GM06990 (cell line): ENCODE measurements around the gene AP2B1.

Experiments
- DNase-seq: peaks from one replicate; pipeline ENCODE4 v3.0.0-alpha.2; 2011; ENCODE audit not compliant: insufficient read length; ENCODE audit errors: extremely low read depth
- H3K27me3 ChIP-seq: replicated peaks from 2 replicates; pipeline ENCODE4 v1.6.0; 2011; ENCODE audit warnings: low read length; ENCODE audit not compliant: control insufficient read depth, insufficient read depth
- H3K36me3 ChIP-seq: 2 replicates; pipeline ENCODE4 v1.5.1; 2011; ENCODE audit warnings: low read length; ENCODE audit not compliant: control insufficient read depth, insufficient read depth
- H3K4me3 ChIP-seq: replicated peaks from 2 replicates; pipeline ENCODE4 v1.5.1; 2011; ENCODE audit warnings: low read depth, mild to moderate bottlenecking, control low read depth, low read length
- TF ChIP-seq, protein P1 (sequence below): IDR thresholded peaks from 2 replicates; pipeline ENCODE4 v1.5.1; 2011; ENCODE audit warnings: low read length, control low read depth, mild to moderate bottlenecking, inconsistent platforms; ENCODE audit not compliant: insufficient read depth, poor library complexity, severe bottlenecking

Gene AP2B1

DNA sequence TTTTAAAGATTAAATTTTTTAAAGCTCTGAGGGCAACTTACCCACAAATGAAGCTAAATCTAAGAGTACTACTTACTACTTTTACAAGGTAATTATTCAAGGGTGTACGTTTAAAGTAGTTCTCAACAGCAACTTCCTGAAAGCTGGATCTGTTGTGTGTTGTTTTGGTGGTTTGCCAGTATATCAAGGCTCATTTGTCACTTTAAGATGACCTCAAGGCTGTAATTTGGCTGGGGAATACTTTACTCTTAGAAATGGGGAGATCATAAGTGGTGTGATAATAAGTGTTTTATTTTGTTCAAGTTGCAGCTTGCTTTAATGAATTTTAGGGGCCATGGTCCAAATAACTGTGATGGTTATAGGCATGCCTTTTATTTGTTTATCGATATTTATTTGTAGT lies 30.4 kb downstream of the AP2B1 start:
- no peaks in the 10 kb centered on the region for H3K27me3 ChIP-seq
- DNase-seq = no peak
- H3K4me3 ChIP-seq = no peak overlapping the region
- TF ChIP-seq, protein P1, sequence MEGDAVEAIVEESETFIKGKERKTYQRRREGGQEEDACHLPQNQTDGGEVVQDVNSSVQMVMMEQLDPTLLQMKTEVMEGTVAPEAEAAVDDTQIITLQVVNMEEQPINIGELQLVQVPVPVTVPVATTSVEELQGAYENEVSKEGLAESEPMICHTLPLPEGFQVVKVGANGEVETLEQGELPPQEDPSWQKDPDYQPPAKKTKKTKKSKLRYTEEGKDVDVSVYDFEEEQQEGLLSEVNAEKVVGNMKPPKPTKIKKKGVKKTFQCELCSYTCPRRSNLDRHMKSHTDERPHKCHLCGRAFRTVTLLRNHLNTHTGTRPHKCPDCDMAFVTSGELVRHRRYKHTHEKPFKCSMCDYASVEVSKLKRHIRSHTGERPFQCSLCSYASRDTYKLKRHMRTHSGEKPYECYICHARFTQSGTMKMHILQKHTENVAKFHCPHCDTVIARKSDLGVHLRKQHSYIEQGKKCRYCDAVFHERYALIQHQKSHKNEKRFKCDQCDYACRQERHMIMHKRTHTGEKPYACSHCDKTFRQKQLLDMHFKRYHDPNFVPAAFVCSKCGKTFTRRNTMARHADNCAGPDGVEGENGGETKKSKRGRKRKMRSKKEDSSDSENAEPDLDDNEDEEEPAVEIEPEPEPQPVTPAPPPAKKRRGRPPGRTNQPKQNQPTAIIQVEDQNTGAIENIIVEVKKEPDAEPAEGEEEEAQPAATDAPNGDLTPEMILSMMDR = no peak
- H3K36me3 ChIP-seq = no peaks in the 10 kb centered on the region; the same call in none of the 2 replicates

DNA sequence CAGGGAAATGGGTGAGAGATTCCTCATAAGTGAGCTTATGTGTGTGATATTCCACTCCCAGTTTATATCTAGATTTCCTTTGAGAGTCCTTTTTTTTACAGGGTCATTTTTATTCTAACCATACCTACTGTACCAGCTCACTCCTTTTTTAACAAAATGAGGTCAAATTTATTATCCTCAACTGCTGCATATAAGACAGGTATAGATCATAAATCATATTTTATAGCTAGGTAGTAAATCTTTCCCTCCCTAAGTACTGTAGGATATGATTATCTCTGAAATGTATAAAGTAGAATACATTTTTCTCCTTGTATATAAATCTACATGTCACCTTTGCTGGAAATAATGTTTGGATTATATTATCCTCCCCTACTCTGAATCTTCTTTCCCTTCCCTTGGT lies 31.5 kb downstream of the AP2B1 start:
- no peak for DNase-seq
- Histone ChIP-seq H3K27me3 (no peaks in the 10 kb centered on the region), H3K4me3 (no peak overlapping the region), H3K36me3 (no peaks in the 10 kb centered on the region; the same call in none of the 2 replicates)
- TF ChIP-seq, protein P1 = no peak

DNA sequence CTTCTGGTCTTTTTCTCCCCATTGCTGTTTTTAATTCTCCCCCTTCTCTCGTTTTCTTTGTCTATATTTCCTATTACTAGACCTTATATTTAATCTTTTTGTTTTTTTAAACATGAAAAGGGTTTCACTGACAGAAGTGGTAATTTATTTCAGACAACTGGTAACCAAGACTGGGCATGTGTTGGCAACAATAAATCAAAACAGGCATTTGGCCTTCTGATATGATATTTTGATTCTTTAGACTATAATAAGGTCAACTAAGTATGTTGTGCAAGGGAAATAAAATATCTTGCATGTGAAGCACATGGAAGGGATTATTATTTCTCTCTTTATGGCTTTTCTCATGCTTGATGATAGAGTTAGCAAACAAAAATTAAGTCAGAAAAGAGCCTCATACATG lies 34.6 kb downstream of the AP2B1 start:
- TF ChIP-seq, protein P1 = no peak
- H3K27me3 ChIP-seq = no peaks in the 10 kb centered on the region
- H3K4me3 ChIP-seq = no peak overlapping the region
- no peak for DNase-seq
- peaks cover 3% of the 10 kb centered on the region for H3K36me3 ChIP-seq

DNA sequence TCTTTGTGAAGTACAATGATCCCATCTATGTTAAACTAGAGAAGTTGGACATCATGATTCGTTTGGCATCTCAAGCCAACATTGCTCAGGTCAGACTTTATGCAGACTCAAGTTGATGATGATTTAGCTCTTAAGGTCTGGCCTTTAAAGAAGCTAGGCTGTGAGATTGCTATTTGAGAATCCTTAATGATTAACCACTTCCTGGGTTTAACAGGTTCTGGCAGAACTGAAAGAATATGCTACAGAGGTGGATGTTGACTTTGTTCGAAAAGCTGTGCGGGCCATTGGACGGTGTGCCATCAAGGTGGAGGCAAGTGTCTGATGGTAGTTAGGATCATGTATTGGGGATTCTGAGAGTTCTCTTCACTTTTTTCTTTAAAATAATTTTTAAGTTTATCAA lies 40.3 kb downstream of the AP2B1 start:
- DNase-seq = no peak
- TF ChIP-seq, protein P1 = no peak
- H3K36me3 ChIP-seq = peaks cover 5% of the 10 kb centered on the region

DNA sequence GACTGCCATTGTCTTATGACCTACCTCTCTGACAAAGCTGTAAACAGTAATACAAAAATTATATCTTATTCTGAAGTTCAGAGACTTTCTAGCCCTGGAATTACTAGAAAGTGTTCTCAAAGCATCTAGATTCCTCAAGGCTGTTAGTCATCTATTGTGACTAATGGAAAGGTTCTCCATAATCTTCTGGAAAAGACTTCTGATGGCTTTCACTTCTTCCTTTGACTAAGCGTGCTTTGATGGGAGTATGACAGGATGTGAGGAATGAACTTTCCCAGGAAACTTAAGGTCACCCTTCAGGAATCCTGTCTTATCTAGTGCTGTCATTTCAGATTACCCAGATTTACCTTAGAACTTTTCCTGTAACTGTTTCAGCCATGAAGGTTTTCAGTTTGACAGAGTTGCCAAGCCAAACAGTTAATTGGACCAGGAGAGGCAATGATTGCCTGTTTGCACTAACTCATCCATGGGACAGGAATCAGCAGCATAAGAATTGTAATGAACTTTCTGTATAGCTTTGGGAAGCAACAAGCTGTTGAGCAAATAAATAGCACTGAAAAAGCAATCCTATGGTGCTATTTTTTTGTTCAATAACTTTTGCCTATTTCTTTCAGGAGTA lies 43.5 kb downstream of the AP2B1 start:
- no peaks in the 10 kb centered on the region for H3K27me3 ChIP-seq
- TF ChIP-seq, protein P1 = no peak
- peaks cover 7% of the 10 kb centered on the region for H3K36me3 ChIP-seq
- no peak for DNase-seq
- no peak overlapping the region for H3K4me3 ChIP-seq

More for the DNA sequence above, 40.3 kb downstream of the AP2B1 start:
- H3K27me3 ChIP-seq = no peaks in the 10 kb centered on the region
- no peak overlapping the region for H3K4me3 ChIP-seq

DNA sequence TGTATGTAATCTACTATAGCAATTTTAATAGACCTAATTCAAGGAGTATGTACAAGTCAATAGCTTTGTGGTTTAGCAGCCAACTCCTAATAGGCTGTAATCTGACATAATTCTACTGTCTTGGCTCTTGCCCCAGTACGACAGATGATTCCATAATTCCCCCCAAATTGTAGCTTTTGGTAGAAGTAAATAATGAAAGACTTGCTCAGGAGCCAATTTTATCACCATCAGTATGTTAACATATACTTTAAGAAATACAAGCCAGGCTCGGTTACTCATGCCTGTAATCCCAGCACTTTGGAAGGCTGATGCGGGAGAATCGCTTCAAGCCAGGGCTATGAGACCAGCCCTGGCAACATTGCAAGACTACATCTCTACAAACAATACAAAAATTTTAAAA lies 53.9 kb downstream of the AP2B1 start:
- H3K4me3 ChIP-seq = no peak overlapping the region
- H3K36me3 ChIP-seq = peaks cover 4% of the 10 kb centered on the region
- no peak for DNase-seq
- TF ChIP-seq, protein P1 = no peak
- H3K27me3 ChIP-seq = no peaks in the 10 kb centered on the region
